Posterior vena cava (tissue), 2 donors: ENCODE measurements around the gene SUB1. TPM values are rescaled to one million over a fixed set of nuclear protein-coding genes. Genes with fewer than 3 reads are reported as not detected.
"Not testable (repeated sequence)": the region's sequence is repeated elsewhere in the genome, so short reads cannot be mapped to it uniquely, and the experiment has no call there.

Experiments
- DNase-seq: peaks from one replicate; pipeline ENCODE4 v3.0.0-alpha.2; 2020; ENCODE audit warnings: low spot score
- intact Hi-C, 2 donors: fragments of 100-400 bp; cut with DNase I; formaldehyde crosslinking; loops; one replicate each; pipeline versions ENCODE4 v1.14.1 to v1.14.2; 2022 to 2023
- total RNA-seq, 2 donors: library from RNA; stranded (reverse); fragmentation: NEBNext Ultra II Directional; extraction: Animal tissue kit (Norgen Biotek cat#: 25700); gene quantifications; one replicate each; pipeline ENCODE4 v1.2.1, GENCODE V29; 2021
- donor health status: DM: yes; HTN: yes; CAD: no.
- donor health status: DM: yes; HTN: yes; CAD: no.

Gene SUB1
- total RNA-seq, 2 donors from 2014 or later: 151 to 179 TPM

DNA sequence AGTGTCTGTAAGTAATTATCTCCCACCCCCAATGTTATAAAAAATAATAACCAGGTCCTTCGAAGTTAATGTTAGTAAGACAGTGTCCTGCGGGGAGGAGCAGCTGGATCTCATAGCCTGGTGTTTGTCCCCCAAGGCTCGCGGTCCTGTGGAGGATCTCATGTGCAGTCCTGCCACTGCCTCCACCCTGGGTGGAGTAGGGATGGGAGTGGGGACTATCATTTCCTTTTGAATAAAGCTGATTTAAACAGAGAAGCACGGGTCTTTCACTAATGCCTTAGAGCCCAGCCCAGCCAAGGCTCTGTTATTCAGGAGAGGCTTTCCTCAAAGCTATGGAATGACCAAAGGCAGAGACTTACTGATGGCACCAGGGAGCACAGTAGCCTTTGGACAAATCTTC lies 40.2 kb downstream of the SUB1 start:
- intact Hi-C loops: no loop called here
- no peak for DNase-seq

DNA sequence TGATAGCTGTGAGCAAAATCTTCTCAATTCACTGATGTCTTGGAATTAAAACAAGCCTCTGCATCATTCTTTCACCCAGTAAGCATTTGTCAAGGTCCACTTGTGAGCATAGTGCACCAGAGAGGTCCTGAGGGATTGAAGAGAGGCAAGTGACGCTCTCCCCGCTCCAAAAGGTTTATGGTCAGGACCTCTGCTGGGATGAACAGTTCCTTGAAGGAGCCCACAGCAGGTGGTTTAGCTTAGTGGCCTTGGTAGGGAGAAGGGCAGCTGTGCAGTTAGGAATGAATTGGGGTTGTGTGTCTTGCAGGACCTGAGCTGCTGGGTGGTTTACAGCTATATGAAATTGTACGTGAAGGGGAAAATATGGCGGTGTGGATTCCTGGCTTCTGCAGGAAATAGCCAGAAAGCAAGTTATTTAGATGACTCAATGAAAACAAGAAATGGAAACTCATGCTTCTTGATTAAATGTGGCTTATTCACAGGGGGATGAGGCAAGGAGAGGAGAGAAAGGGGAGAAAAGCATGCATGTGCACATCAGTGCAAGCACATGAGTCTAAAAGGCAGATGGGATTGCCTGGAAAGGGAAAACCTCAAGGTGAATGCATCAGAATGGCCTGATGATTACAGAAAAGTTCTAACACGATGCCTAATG lies 42.0 kb downstream of the SUB1 start:
- DNase-seq: no peak
- intact Hi-C loops: no loop called here

DNA sequence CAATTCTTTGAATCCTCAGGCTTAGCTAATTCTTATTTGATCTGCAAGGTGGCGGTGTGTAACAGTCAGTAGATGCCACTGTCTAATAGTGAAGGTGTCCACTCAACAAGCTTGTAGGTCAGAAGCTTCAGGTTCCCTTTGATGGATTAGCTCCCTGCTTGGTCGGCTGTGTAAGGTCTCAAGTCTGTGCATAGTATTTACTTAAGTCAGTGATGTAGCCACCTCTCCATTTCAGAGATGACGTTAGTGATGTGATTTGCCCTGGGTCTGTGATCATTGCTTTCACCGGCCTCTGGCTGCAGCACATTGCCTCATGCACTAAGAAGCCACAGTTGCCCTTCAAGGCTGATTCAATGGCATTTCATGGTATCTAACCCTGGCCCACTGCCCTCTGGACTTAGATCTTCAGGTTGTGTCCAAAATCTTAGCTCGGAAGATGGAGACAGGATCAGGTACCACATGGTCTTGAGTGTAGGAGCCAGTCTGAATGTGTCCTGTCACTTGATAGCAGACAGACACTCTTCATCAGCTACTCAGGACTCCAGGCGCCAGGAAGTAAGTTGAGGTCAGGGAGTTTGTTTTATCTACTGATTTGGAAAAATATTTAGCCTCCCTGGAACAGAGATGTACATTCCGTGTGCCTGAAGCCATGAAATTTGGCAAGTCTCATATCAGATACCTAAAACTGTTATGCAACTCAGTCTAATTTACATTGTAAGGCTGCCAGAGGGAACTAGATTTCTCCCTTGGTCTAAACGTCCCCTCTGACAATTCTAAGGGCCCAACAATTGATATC lies 42.9 kb downstream of the SUB1 start:
- no peak for DNase-seq
- intact Hi-C loops: no loop called here

DNA sequence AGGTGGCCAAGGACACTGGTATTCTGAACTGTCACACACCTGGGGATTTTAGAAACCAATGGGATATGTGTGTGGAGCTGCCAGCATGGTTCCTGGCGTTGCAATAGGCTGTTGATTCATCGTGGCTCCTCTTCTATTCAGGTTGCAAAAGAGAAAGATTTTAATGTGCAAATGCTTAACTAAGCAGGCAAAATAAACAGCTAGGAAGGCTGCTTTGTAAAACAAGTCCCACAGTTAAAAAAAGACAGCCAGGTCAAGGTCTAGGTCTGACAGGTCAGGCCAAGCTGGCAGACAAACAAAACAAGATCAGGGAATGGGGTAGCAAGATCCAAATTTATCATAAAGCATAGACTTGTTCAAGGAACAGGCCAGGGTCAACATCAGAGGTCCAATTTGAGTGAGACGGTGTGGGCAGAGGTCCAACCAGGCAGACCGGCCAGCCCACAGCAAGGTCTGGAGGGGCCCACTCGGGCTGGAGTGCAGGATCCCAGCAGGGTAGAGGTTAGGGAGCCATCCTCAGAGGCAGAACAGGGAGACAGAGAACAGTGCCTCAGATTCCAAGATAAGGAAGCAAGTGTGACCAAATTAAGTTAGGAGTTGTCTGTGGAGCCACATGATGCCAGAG lies 45.6 kb downstream of the SUB1 start:
- intact Hi-C loops: no loop called here
- no peak for DNase-seq

DNA sequence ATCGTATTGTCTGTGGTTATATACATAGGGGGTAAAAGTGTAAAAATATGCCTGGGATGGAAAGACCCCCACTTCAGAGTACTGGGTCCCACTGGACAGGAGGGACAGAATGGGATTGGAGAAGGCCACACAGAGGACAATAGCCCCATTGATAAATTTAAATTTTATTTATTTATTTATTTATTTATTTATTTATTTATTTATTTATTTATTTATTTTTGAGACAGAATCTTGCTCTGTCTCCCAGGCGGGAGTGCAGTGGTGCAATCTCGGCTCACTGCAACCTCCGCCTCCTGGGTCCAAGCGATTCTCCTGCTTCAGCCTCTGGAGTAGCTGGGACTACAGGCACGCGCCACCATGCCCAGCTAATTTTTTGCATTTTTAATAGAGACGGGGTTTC lies 47.7 kb downstream of the SUB1 start:
- DNase-seq, intact Hi-C loops: not testable (repeated sequence)

DNA sequence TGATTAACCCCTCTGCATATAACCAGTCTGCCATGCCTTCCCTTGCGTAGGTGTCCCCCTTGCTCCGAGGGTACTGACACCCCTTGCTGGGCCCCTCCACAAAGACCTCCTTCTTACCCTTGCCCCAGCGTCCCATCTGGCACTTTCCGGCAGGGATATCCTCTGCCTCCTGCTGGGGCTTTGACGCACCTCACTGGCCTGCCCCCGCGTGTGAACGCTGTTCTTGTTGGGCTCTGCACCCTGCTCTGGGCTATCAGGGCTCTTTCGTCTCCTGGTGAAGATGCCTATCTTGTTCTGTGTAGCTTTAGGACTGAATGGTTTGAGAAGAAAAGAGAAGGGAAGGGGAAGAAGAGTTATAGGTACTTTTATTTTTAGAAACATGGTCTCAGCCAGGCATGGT lies 53.0 kb downstream of the SUB1 start:
- intact Hi-C loops: no loop called here
- no peak for DNase-seq

DNA sequence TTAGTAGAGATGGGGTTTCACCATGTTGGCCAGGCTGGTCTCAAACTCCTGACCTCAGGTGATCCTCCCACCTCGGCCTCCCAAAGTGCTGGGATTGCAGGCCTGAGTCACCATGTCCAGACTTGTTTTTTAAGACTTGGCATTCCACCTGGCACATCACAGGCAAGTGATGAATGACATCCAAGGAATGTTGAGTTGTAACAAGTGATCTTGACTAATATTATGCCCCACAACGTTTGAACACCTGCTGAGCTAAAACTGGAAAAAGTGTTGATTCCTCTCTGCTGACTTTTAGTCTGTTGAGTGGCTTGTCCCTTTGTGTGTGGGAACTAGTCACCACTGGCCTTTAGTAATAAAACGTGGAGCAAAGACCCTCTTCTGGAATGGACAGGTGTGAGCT lies 54.6 kb downstream of the SUB1 start:
- no peak for DNase-seq
- intact Hi-C loops: no loop called here

DNA sequence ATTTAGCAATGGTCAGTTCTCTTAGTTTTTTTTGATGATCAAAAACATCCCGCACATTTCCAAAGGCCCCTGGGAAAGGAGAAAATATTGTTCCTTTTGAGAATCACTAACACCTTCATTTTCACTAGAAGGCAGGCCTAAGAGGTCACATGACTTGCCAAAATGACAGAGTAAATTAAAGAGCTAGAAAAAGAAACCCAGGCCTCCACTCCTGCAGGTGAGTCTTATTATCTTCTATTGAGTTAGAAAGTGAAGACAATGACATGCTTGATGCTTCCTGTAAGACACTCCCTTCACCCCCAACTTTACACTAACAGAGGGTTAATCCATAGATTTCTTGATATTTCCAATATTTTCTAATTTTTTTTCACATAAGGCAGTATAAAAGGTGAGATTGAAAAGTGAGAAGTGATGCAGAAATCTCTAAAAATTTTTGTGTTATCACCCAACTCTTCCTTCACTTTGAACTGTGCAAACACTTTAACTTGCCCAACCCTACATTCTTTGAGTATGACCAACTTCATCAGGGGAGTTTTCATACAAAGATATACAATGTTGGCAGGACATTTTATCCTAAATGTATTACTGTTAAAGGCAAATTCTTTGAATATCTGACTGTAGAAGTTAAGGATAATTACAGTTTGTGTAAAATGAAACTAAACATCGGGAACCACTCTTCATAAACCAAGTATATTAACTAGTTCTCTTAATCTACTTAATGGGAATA lies 57.1 kb downstream of the SUB1 start:
- DNase-seq: no peak
- intact Hi-C loops: no loop called here

DNA sequence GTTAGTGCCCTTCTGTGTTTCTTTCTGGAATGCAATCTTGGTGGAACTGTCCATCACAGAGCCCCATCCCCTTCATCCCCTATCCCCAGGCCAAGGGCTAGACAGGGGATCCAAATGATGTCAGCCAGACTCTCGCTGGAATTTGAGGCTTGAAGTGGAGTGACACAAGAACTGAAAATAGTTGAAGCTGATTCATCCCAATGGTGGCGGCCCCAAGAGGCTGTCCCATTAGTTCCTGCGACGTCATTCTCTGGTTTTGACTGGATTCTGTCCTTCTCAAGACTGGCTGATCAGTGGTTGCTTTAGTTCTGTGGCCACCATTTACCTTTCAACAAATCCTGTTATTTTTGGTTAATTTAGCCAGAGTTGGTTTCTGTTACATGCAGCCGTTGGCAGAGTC lies 59.9 kb downstream of the SUB1 start:
- no peak for DNase-seq
- intact Hi-C loops: no loop called here

DNA sequence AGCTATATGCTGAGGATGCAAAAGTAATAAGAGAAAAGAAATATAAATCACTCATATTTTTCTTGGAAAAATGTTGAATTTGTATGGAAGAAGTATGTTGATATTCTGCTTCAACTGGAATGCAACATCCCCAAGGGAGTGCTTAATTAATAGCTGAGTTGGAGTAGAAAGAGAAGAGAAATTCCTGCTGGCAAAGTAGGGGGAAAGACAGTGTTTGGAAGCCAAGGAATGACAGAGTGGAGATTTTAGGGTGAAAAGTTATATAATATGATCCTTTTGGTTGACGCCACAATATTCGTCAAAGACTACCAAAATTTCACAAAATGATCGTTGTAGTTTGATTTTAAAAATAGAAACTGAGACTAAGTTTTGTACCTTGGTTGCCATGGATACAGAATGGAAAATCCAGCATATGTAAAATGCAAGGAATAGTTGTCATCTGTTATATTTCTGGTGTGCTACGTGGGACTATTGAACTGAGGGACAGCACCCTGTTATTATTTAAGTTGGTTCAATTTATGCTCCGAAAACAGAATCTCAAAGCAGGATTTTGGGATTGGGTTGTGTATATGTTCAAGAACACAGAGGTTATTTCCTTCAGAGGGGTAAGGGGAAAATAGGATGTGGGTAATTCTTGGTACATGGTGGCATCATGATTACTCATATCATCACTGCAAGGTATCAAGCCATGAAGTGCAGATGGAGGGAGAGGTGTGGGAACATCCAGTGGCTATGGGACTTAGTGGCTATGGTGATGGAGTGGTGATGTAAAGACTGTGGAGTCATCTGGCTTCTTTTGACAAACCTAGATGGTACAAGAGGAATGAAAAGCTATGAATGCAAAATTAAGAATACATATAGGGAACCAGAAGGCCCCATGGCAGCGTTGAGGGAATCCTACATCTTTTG lies 61.0 kb downstream of the SUB1 start:
- intact Hi-C loops: no loop called here
- DNase-seq: no peak

DNA sequence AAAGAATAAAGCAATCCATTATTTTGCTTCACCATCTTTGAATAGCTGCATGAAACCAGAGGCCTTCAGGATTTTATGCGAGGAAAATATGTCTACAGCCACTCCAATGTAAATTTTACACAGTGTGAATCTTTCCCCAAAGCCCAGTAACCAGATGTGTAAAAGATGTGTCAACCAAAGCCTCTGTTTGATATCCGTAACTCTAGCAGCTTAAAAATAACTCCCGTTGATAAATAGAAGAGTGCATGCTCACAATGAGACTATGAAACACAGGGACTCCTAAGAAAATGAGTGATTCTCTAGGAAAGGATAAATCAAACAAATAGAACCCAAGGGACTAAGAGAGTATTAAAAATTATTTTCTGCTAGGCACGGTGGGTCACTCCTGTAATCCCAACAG lies 65.7 kb downstream of the SUB1 start:
- intact Hi-C loops: no loop called here

DNA sequence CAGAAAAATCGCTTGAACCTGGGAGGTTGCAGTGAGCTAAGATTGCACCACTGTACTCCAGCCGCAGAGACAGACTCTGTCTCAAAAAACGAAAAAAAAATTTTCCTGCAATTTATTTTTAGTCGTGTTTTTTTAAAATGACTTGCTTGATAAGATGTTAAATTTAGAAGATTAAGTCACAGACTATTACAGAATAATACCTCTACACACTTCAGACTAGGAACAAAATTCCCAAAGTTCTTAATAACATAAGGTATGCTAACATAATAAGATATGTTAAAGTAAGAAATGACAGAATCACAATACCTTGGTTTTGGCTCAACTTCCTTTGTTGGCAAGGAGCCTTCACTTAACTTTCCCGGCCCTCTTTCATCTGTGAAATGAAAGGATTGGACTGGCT lies 66.3 kb downstream of the SUB1 start:
- intact Hi-C loops: no loop called here
- no peak for DNase-seq

More for the DNA sequence above, 65.7 kb downstream of the SUB1 start:
- DNase-seq: no peak

Other genes starting within 250 kb of the SUB1 start
- gene ZFR, start 140.8 kb upstream of the SUB1 start, total RNA-seq: 10 to 100 TPM; 65.2 to 80.4 TPM
- gene NPR3, start 125.8 kb downstream of the SUB1 start, total RNA-seq: 1 to 10 TPM; 4.3 to 6.5 TPM